ENCODE measurements around the gene VPREB1.
"Not testable (repeated sequence)": the region's sequence is repeated elsewhere in the genome, so short reads cannot be mapped to it uniquely, and the experiment has no call there.

Gene VPREB1

GRCh38 chr22:22214819-22215329 lies 29.7 kb upstream of the VPREB1 start:
- DNase-seq = no peak

GRCh38 chr22:22215659-22216449 lies 28.7 kb upstream of the VPREB1 start:
- DNase-seq = no peak

DNA sequence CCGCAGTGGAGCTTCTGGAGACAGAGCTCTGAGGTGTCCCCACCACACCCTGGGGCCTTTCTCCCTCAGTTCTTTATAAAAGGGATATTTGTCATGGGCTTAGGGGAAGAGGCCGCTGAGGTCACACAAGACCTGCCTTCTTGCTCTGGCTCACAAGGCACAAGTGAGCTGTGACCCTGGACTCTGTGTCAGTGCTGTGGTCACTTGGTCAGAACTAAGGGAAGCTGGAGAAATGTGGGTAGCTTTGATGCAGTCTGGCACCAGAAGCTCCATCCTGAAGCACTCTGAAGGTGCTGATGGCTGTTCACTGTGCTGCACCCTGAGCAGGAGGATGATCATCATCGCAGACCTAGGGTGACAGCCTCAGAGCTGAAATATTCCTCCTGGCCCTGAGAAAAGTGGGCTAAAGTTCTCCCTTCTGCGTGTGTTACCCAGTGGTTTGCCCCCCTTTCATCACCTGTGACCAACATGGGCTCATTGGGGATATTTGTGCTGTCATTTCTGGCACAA lies 28.1 kb upstream of the VPREB1 start:
- no peak for DNase-seq

DNA sequence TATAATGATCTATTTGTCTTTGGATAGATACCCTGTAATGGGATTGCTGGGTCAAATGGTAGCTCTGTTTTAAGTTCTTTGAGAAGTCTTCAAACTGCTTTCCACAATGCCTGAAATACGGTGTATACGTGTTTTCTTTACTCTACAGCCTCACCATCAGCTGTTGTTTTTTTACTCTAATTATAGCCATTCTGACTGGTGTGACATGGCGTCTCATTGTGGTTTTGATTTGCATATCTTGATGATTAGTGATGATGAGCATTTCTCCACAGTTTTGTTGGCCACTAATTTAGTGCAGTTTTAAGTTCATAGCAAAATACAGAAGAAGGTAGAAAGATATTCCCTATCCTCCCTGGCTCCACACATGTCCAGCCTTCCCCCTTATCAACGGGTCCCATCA lies 26.3 kb upstream of the VPREB1 start:
- DNase-seq = no peak

DNA sequence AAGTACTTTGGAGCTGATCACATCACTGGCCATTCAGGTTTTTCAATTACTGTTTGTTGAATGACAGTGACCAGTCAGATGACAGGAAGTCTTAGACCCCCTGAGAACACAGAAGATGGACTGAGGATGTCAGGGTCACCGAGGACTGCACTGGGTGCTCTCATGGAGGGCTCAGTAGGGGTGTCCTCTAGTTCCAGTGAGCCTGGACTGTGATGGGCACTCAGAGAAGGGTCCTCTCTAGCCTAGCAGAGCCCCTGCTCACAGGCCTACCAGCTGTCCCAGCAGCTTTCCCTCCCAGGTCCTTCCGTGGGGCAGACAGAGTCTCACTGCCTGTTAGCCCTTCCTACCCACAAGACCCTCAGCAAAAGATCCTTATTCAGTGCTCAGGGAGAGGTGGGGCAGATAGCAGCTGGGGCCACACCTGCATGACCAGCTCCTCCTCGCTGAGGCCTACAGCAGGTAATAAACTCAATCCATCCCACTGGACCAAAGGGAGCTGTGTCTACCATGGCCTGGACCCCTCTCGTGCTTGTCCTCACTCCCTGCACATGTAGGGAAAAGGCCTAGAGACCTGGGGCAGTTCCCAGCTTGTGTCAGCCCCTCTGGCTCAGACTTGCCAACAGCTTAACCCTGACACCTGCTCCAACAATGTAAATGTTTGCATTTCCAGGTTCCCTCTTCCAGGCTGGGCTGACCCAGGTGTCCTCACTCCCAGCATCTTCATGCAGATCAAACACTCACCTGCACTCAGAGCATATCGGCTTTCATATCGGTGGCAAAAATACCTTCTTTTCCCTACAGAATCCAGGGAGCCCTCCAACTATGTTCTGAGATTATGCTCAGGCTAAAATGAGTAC lies 25.2 kb upstream of the VPREB1 start:
- no peak for DNase-seq

- DNase-seq = not testable (repeated sequence)
Observed at GRCh38 chr22:22221043-22221442, 23.5 kb upstream of the VPREB1 start.

GRCh38 chr22:22226448-22227187 lies 18.0 kb upstream of the VPREB1 start:
- no peak for DNase-seq

DNA sequence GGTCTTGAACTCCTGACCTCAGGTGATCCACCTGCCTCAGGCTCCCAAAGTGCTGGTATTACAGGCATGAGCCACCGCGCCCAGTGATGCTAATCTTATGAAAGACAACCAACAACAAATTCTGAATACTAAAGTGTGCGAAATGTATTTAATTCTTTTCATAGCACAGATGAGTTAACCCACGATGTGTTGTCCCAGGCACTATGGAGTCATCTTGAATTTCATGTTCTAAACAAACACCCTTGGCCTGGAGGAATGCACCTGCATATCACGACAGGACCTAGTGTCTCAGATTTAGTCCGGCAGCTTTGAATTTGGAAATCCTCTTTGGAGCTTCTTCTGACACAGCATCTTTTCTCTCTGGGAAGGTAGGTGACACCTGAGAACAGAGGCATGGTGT lies 16.2 kb upstream of the VPREB1 start:
- DNase-seq = no peak

- no peak for DNase-seq
Observed at GRCh38 chr22:22228921-22229320, 15.7 kb upstream of the VPREB1 start.

DNA sequence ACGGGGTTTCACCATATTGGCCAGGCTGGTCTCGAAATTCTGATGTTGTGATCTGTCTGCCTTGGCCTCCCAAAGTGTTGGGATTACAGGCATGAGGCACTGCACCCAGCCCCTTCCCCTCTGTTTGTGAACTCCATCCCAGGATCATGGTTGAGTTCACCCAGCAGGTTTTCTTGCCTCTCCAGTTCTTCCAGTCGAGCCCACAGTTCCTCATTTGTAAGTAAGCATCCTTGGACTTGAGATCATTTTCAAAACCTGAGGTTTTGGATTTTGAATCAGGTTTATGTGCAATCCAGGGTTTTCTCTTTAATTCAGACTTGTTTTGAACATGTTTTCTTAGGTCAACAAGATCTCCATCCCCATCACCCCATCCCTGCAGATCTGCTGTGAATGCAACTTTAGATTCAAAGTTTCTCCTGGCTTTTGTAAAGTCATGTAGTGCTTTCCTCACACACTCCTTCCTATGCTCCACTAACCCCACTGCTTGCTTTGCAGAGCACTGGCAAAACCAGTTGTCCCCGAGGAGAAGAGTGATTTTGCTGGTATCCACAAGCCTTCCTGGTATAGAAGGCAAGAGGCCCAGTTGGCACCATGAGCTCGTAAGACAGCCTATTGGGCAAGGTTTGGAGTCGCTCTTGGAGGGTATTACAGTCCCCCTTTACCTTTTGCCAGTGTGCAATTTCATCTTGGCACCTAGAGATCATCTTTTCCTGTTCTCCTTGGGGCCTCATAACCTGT lies 14.7 kb upstream of the VPREB1 start:
- no peak for DNase-seq

GRCh38 chr22:22230438-22230837 lies 14.1 kb upstream of the VPREB1 start:
- DNase-seq = no peak

DNA sequence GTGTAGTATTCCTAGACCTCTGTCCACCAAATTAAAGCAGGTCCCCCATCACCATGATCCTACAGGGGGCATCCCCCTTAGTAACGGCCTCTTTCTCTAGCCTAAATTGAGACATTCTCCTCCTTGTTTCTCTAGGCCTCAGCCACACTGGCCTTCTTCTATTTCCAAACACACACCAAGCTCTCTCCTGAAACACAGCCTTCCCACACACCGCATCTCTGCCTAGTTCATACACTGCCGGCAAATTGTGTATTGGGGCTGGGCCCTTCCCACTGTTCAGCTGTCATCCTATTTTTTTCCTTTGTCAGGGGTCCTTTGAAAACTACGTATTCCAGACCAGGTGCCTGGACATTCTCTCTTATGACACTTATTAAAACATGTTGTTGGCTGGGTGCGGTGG lies 11.5 kb upstream of the VPREB1 start:
- no peak for DNase-seq

GRCh38 chr22:22235558-22235957 lies 9.0 kb upstream of the VPREB1 start:
- DNase-seq = no peak

DNA sequence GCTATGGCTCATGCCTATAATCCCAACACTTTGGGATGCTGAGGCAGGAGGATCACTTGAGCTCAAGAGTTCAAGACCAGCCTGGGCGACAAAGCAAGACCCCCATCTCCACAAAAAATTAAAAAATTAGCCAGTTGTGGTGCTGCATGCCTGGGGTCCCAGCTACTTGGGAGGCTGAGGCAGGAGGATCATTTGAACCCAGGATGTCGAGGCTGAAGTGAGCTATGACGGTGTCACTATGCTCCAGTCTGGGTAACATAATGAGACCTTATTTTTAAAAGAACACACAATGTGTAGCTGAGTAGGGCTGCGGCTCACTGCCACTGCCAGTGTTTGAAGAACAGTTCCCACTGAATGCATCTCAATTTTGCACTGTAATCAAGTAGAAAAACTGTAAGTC lies 7.1 kb upstream of the VPREB1 start:
- no peak for DNase-seq

GRCh38 chr22:22239311-22239939 lies 5.2 kb upstream of the VPREB1 start:
- DNase-seq = no peak

GRCh38 chr22:22241554-22241898 lies 3.1 kb upstream of the VPREB1 start:
- no peak for DNase-seq

DNA sequence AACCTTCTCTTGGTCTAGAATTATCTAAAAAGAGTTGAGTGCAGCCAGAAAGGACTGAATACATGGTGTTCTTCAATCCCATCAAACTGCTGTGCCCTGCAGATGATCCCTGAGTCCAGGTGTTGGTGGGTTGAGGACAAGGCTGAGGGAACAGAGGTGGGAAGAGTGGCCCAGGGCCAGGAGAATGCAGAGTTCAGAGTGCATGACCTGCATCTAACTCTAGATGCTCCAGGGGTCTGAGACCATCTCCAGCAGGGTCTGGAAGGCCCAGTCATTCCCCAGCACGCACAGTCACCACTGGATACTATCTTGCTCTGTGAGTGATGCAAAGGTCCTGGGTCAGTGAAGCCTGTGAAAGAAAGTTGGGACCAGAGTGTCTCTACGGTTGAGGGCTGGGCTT lies 2.1 kb upstream of the VPREB1 start:
- no peak for DNase-seq

DNA sequence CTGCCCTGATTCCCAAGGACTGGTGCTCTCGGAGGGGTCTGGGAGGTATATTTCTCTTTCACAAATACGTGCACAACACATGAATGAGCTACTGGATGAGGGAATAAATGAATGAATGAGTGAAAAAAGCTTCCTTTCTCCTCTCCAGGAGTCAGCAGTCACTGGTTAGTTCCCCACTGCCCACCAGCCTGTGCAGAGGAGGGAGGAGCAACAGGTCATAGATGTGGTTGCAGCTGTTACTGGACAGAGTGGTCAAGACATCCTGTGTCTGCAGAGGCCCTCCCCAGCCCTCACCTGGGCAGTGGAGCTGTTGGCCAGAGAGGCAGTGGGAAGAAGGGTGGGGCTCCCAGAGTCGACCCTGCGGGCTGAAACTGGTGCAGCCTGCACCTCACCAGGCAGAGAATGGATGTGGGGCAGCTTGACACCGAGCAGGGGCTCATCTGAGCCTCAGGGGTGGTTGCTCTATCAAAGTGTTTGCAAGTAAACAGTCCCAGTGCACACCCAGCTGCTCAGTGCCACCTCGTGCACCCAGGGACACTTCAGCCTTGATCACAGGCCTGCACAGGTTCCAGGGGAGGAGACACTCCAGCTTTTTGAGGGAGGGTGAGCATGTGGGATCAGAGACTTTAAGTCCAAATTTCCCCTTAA lies 1.4 kb upstream of the VPREB1 start:
- no peak for DNase-seq

GRCh38 chr22:22245256-22245909 lies 797 bp downstream of the VPREB1 start:
- no peak for DNase-seq

- DNase-seq = no peak
Observed at GRCh38 chr22:22245935-22246525, 1.4 kb downstream of the VPREB1 start.

Measured in NCI-H446 (cell line).